HepG2 (cell line): ENCODE data around the gene MED25. TPM values are rescaled to one million over a fixed set of nuclear protein-coding genes. Genes with fewer than 3 reads are reported as not detected.

Experiments
- DDIT3 ChIP-seq: sonication (generic); formaldehyde crosslinking; IDR thresholded peaks from 2 replicates; pipeline ENCODE4 v1.4.0; 2020; ENCODE audit warnings: mild to moderate bottlenecking, missing genetic modification reagents
- HDAC1 ChIP-seq: sonication (generic); formaldehyde crosslinking; IDR thresholded peaks from 2 replicates; pipeline ENCODE4 v1.5.1; 2020; ENCODE audit warnings: mild to moderate bottlenecking, missing genetic modification reagents
- HNRNPK ChIP-seq: fragments of 200-400 bp; formaldehyde crosslinking; IDR thresholded peaks from 2 replicates; pipeline ENCODE4 v1.6.1; 2018; ENCODE audit warnings: low read length, low read depth, moderate library complexity, mild to moderate bottlenecking; ENCODE audit not compliant: poor library complexity, severe bottlenecking
- MED13 ChIP-seq: sonication (generic); formaldehyde crosslinking; IDR thresholded peaks from 2 replicates; pipeline ENCODE4 v1.5.0; 2020; ENCODE audit warnings: missing genetic modification reagents
- MTA1 ChIP-seq: sonication (generic); formaldehyde crosslinking; IDR thresholded peaks from 2 replicates; pipeline ENCODE4 v1.4.0; 2020; ENCODE audit warnings: missing genetic modification reagents, mild to moderate bottlenecking, borderline replicate concordance
- MZF1 ChIP-seq: sonication (generic); formaldehyde crosslinking; IDR thresholded peaks from 2 replicates; pipeline ENCODE4 v1.8.1; 2023; ENCODE audit warnings: mild to moderate bottlenecking, missing genetic modification reagents, borderline replicate concordance
- ZNF235 ChIP-seq: sonication (generic); formaldehyde crosslinking; IDR thresholded peaks from 2 replicates; pipeline ENCODE4 v1.8.1; 2023; ENCODE audit warnings: mild to moderate bottlenecking, missing genetic modification reagents, borderline replicate concordance
- ZNF562 ChIP-seq: sonication (generic); formaldehyde crosslinking; IDR thresholded peaks from 2 replicates; pipeline ENCODE4 v1.8.0; 2022; ENCODE audit warnings: missing genetic modification reagents, borderline replicate concordance
- ZNF572 ChIP-seq: sonication (generic); formaldehyde crosslinking; IDR thresholded peaks from 2 replicates; pipeline ENCODE4 v1.5.1; 2020; ENCODE audit warnings: mild to moderate bottlenecking, missing genetic modification reagents
- ZSCAN25 ChIP-seq: sonication (generic); formaldehyde crosslinking; IDR thresholded peaks from 2 replicates; pipeline ENCODE4 v1.8.0; 2022; ENCODE audit warnings: mild to moderate bottlenecking, missing genetic modification reagents
- polyA plus RNA-seq, 8 experiments: library from polyadenylated mRNA; depleted of rRNA in 3 of 8; stranded (reverse) in 7 of 8; unstranded in 1 of 8; fragments of >200 nt; fragmentation: Illumina TruSeq in 4 of 8; extraction: Trizol in 4 of 8; gene quantifications; 2 replicates each; pipeline versions ENCODE4 v1.2.1 to v1.2.3, GENCODE V29; 2011 to 2016; ENCODE audit warnings: low read depth in 4 of 8, missing spikeins in 1 of 8, mixed read lengths in 1 of 8; ENCODE audit not compliant: insufficient read depth in 1 of 8
- total RNA-seq, 5 experiments: library from RNA; depleted of rRNA; stranded (reverse); fragments of >200 nt; fragmentation: Illumina TruSeq; extraction: Trizol; gene quantifications; 2 replicates each; pipeline ENCODE4 v1.2.3, GENCODE V29; 2016; ENCODE audit warnings: low read depth in 1 of 5
- TF ChIP-seq, protein P1 (sequence below): IDR thresholded peaks from 2 replicates; pipeline ENCODE4 v1.6.1; 2016; ENCODE audit warnings: missing compliant biosample characterization, missing genetic modification reagents, borderline replicate concordance

The MED25 gene
- total and polyA plus RNA-seq, 2 of the 13 experiments (the other 11 are each of a cell fraction or from before 2014, with no cell fraction given) = 11.1 to 15.1 TPM

DNA sequence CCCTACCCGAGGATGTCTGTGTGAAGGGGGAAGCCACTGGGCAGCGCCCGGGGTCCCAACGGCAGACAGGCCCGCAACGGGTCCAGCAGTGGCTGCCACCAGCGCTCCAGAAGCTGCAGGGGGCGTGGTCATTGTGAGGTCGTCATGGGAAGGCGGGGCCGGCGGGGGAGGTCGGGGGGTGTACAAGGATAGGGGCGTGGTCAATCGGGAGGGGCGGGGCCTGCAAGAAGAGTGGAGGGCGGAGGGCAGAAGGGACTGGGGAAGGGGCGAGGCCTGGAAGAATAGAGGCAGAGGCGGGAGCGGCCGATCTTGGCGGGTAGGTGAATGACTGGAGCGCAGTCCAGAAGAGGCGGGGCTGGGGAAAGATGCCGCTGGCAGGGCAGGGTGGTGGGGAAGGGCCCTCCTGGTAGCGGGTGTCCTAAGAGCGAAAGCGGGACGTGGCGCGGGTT is 9.4 kb upstream of the MED25 start (continued):
- no peak for TF ChIP-seq HDAC1 (CRISPR knock-in tag)
- peak; percentile 31 for TF ChIP-seq ZSCAN25
- TF ChIP-seq DDIT3 (CRISPR knock-in tag) = no peak
- no peak for TF ChIP-seq ZNF572 (CRISPR knock-in tag)
- TF ChIP-seq MED13 = no peak
- no peak for TF ChIP-seq ZNF235 (CRISPR knock-in tag)
- no peak for TF ChIP-seq ZNF562 (CRISPR knock-in tag)
- TF ChIP-seq, protein P1, sequence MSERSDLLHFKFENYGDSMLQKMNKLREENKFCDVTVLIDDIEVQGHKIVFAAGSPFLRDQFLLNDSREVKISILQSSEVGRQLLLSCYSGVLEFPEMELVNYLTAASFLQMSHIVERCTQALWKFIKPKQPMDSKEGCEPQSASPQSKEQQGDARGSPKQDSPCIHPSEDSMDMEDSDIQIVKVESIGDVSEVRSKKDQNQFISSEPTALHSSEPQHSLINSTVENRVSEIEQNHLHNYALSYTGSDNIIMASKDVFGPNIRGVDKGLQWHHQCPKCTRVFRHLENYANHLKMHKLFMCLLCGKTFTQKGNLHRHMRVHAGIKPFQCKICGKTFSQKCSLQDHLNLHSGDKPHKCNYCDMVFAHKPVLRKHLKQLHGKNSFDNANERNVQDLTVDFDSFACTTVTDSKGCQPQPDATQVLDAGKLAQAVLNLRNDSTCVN (CRISPR knock-in tag) = no peak
- TF ChIP-seq MZF1 (CRISPR knock-in tag) = no peak
- TF ChIP-seq MTA1 (CRISPR knock-in tag) = no peak
- peak; percentile 3 for TF ChIP-seq HNRNPK
- TF ChIP-seq, all 625 proteins: peak for 7
